ENCODE measurements around the gene GSTO2.

GSTO2 gene

DNA sequence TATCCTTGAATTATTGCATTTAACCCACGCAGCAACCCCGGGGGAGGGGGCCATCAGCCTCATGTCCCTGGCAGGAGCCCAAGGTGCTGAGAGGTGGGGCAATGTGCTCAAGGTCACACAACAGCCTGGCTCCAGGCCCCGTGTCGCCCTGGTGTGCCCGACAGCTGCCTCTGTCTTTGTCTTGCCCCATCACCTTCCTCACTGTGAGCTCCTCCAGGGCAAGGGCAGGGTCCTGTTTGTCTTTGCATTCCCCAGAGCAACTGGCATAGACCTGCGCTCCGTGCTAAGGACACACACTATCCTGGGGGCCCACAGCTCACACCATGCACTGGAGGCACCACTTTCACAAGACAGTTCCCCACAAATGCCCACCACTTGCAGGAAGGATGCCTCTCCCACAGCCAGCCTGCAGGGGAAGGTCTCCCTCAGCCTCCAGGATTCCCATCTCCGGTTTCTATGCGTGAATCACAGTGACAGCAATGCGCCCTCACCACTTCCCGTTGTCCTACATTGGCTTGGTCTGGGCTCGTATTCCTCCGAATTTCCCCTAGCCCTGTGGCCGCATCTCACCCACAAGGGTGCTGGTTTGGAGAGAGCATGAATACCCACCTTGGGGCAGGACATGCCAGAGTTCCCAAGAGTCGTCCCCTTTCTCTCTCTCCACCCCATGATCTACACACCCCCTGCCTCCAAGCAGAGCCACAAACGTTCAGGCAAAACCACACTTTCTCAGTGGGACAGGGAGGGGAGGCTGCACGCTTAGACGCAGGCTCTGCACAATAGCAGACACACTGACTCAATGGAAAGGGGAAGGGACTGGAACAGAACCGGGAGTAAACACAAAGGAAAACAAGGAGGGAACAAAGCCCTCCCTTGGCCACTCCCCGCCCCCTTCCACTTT, 59.0 kb downstream of the GSTO2 start:
- DNase-seq, result no peak

DNA sequence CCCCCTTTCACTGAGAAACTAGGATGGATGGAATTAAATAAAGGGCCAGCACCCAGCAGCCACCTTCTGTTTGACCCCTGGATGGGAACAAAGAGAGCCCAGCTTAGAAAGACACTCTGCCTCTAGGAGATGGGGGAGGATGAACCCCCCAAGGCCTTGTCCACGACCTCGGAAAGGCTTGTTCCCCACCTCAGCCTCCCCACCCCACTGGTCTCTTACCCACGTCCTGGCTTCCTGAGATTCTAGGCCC, 59.6 kb downstream of the GSTO2 start:
- DNase-seq, result no peak

DNA sequence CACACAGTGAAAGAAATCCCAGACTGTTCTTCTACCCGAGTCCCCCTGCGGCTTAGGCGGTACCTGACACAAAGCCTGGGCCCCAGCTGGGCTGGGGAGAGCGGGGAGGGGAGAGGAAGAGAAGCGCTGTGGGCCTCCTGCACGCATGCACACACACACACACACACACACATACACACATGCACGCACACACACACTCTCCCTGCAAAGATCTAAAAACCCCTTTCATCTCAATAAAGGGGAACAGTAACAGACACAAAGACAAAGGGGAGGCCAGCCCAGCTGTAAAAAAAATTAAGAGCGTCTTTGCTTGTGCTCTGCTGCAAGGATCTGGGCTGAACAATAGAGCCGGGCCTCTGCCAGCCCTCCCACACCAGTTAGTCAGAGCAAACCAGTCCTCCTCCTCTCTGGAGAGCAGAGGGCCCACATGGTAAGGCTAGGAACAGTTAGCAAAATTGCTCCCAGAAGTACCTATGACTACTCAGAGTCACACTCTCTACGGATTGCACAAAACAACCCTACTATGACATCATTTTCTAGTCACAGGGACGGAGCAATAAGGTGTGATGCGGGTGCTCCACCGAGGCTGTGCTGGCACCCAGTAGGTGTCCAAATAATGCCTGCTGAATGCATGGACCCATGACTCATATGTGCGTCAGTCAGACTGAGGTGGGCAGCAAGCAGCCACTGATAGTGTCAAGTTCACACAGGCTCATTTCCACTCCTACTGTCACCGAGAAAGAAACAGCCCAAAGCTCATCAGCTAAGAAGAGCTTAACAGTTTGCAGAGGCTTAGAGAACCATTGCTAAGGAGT, 60.1 kb downstream of the GSTO2 start:
- peak; percentile 45 for DNase-seq

DNA sequence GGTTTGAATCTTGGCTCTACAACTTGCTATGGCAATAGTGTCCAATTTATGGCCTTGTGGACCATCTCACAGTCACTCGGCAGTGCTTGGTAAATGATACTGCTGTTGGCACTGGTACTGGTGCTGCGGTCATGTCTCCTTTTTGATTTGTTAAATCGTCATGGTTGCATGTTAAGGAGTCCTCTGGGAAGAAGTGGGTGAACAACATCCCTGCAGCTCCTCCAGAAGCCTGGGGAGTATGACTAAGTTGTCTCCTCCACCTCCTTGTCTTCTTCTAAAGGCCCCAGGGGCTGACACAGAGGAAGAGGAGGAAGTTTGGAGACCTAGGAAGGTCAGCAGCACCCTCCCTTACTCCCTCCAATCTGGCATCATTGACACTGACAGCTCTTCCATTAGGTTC, 60.8 kb downstream of the GSTO2 start:
- no peak for DNase-seq

DNA sequence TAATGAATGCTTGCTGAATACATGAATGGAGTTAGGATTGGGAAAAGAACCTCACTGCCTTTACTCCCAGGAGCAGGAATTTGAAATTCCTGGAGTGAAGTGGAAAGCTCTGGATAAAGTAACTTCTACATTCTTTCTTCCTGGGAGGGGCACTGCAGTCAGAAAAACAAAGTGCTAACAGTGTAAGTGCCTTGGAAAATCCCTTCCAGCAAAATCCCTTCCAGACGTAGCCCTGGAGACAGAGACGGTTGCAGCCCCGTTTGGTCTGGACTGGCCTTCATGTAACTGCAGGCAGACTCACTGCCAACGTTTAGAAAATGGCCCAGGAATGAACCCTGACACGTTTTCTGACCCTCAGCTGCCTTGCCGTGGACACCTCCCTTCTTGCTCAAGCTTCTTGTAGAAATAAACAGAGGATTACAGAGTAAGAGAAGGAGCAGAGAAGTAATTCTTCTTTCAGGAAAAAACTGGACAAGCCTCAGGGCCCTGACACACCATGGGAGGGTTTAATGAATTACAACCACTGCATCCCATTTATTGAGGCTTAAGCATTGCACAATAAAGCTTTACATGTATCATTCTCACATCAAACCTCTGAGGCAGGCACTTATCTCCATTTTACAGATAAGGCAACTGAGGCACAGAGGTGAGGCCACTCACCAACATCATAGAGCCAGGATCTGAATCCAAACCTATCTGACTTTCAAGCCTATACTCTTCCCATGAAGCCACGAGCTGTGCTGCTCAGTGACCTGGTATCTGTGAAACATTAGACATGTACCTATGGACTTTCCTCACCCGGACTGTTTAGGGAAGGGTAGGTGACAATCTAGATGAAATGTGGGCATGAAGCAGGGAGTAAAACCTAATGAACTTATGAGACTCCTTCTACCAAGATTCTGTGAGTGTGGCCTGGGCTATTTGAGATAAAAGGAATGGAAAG, 61.5 kb downstream of the GSTO2 start:
- no peak for DNase-seq

DNA sequence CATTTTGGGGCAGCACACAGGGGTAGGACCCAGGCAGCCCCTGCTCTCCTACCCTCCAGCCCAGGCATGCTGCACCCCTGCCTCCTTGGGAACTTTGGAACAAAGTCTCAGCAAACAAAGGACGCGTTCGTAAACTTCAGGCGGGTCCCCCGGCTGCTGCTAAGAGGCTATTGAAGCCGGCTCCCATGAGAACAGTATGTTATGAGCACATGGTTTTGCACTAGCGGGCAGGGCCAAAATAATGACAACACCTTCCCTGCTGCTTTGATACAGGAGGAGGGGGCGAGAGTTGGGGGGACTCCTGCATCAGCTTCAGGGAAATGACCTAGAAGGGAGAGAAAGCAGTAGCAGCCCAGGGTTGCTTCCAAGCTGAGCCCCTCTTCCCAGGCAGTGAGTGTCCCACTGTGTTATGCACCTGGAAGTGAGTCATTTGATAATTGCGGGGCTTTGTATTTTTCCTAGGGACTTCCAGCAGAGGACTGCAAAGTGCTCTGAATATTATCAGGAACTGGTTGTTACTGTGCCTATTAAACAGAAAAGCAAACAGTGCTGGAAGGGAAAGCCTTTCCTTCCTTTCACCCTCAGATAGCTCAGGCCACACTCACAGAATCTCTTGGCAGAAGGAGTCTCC, 62.3 kb downstream of the GSTO2 start:
- DNase-seq, result no peak

DNA sequence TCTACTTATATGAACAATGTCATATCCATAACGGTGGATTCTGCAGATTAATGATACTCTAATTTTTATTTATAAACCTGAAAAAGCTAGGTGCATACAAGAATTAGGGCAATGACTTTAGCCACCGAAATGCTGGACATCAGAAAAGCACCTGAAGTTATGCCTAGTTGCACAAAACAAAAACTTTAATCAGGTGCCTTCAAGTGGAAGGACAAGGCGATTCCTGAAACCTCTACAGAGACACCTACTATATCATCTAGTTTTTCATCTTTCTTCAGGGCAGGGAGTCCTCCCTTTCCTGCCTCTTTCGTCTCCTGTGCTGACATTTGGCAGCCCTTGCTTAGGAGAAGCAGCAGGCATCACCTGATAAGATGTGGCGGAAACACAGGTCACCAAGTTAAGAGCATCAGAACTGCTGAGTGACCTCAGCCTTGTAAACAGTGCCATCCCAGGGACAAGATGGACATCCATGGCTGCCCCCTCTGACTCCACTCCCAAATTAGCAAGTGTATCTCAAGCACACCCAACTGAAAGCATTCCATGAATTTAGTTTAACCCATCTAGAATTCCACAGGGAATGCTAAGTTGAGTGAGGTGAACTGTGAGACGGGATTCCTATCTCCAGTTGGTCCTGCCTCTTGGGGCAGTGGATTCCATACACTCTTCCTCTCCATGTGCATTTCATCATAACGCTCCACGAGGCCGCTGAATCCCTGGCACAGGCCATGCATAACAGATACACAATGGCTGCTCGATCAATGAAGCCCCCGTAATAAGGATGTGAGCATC, 63.5 kb downstream of the GSTO2 start:
- DNase-seq, result no peak

DNA sequence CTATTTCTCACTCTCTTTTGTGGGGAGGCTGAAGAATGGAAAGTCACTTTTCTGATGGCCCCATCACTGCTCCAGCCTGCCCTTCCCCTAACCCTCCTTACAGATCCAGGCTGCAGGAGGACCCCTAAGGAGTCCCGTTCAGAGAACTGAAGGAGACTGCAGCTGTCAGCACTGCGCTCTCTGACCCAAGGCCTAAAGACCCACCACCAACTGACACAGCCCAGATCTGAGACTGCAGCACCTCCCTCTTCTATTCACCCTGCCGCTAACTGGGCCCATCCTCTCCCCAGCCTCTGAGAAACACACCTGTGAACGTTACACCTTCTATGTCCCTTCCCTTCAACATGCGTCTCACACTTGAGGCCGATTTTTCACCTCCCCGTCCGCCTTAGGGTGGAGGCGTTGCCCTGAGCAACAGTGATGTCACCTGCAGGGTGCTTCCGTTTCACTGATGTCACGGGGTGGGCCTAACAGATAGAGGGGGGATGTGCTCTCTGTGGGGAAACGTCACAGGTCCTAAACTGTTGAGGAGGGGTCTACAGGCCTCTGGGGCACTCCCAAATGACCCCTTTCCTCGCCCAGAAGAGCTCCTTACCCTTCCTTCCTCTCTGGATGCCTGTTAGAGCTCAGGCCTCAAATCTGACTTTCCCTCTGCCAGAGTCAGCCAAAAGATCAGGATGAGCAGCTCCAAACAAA, 64.2 kb downstream of the GSTO2 start:
- peak; percentile 59 for DNase-seq

DNA sequence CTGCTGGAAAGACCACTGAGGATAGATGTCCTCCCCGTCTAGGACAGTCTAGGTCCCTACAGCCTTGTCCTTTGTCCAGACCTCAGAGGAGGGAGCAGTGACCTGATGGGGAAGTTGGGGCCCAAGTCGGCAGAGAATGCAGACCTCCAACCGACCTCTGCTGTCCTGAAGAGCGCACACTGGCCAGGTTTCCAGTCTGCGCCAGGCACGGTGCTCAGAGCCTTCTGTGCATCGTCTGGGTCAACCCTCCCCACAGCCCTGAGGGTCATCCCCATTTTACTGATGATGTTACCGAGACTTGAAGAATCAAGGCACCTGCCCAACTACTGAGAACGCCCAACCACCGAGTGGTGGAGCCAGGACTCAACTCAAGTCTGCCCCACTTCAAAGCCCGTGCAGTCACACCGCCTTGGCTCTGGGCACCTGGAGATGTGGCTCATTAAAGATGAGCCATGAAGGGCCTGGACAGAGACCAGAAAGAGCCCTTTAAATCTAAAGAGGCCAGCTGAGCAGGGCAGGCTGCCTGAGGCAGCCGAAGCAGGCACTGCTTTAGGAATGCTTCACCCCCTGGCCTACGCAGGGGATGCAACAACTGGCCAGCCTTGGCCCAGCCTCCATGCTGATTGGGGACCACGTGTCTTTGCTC, 64.9 kb downstream of the GSTO2 start:
- DNase-seq, result no peak

DNA sequence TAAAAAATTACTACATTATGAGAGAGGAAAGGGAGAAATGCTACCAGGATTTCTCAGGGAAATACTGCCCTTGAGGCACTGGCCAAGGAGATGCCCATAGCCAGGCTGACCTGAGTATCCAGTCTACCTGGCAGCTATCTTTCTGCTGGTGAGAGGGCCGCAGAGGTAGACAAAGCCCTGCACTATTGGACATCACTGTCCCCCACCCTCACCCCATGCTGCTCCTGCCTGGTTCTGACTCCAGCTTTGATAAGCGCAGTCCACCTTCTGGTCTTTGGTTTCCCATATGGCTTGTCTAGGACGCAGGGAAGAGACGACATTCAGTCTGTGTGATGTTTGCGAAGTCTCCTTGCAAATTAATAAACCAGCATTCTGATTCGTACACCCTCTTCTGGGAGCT, 65.6 kb downstream of the GSTO2 start:
- no peak for DNase-seq

DNA sequence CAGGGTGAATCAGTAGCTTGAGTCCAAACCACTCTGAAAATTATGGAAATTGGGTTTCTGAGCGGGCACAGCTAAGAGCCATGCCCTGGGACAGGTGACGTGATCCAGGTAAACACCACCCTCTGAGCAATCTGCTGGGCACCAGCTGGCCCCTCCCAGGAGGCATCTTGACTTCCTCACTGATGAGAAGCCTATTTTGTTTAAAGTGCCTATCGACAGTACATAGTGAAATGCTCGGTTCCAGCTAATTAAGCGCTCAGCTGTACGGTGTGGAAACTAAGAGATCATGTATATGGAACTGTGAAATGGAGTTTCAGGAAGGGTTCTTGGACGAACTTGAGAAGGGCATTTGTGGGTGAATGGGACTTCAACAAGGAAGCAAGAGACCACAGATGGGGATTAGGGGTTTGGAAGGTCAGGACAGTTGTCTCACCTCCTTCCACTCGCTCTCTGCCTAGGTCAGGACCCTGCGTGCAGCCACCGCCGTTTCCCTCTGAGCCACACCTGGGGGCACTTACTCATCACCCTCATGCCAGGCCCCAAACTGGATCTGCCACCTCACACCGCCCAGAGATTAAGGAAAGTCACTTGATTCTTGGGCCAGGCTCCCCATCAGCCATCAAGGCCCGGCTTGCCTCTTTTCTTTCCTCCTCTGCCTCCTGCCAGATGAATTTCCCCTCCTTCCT, 66.1 kb downstream of the GSTO2 start:
- no peak for DNase-seq

DNA sequence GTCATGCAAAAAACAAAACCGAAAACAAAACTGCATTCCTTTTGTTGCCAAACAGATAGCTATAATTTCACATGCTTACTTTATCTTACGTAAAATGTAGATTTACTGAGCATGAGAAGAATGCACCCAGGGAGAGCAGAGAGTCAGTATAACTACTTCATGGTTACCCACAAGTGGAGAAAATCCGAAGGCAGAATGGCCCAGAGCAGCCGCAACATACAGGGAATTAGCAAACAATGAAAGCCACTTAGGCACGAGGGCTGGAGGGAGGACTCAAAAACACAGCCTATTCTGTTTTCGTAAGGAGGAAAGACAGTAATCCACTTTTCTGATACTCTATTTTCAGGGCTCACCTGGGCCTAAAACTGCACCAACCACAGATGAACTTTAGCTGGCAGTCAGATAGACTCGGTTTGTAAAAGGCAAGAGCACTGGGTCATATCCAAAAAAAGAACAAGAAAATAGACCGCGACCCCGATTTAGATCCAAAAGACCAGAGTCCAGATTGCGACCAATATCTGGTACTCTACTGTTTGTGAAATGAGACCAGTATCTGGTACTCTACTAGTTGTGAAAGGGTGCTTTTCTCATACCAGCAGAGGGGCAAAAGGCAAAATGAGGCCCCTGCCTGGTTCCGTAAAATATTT, 68.0 kb downstream of the GSTO2 start:
- no peak for DNase-seq

DNA sequence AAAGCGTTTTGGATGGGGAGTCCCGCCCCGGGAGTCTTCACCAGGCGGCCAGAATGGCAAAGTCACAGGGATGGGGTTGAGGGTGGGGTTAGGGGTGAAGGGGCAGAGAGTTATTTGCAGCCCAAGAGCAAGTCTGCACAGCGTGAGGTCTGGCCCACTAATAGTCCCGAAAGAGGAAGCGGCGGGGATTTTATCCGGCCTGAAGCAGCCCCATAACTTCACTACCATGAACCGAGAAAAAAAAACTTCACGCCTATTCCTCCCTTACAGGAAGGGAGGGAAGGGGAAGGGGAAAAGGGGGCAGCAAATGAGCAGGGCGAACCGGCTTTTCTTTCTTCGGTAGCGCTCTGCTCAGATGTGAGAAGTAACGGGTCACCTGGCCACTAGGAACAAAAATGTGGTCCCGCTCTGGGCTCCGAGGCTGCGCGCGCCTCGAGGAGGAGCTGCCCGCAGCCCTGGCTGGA, 68.6 kb downstream of the GSTO2 start:
- no peak for DNase-seq

DNA sequence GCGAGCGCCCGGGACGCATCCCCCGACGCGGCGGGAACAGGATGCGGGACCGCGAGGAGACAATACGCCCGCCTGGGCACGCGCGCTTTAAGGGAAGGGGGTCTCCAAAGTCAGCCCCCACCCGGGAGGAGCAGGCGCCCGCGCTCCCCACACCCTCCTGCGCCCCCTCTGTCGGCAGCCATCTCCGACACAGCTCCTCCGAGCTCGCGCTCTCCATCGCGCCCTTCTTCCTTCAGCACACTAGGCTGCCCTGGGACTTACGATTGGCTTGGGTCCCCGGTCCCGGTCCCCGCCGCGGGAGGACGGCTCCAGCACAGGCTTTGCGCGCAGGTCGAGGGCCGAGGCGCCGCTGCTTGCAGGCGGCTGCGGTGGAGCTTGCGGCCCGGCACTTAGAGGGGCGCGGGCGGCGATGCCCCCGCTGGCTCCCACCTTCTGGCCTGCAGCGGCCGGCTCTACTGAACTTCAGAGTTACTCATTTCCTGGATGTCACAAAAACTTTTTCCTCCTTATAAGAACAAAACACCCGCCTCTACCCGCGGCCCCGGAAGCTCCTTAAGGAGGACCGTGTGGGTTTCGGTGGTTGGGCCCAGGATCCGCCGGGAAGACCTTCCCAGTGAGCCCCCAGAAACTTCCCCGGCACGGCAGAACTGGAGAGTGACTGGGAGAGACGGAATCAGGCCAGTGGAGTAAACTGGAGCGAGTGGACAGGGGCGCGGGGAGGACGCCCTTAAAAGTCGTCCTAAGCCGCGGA, 69.2 kb downstream of the GSTO2 start, which contains the start of gene ITPRIP:
TSS of gene ITPRIP (minus strand) at position 481 of the 751 bp plus-strand sequence. CDS start 22,414 bp downstream, outside the sequence.
- peak; percentile 59 for DNase-seq

DNA sequence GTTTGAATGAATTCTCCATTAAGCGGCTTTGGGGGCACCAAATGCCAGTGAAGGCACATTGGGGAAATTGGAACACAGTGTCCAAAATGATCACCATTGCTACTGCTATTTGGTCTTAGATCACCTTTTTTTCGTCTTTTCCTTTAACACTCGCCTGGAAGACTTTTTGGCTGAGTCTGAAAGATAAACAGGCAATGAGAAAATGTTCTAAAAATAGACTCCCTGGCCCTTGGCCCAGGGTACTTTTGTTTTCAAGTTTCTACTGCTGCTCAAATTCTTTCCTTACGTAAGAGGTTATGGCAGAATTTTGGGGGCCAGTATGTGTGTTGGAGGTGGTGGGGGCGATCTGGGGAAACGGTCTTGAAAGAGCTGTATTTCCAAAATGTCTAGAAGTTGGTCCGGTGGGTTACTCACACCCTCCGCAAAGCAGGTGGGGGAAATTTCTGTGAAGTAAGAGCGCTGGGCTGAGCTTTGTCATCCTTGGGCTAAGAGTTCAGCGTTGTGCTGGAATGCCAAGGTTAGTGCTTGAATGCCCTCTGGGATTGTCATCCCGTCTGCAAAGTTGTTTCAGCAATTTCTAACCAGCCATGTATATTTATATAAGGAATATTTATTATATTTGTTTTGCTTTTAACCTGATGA, 70.6 kb downstream of the GSTO2 start:
- DNase-seq, result no peak

DNA sequence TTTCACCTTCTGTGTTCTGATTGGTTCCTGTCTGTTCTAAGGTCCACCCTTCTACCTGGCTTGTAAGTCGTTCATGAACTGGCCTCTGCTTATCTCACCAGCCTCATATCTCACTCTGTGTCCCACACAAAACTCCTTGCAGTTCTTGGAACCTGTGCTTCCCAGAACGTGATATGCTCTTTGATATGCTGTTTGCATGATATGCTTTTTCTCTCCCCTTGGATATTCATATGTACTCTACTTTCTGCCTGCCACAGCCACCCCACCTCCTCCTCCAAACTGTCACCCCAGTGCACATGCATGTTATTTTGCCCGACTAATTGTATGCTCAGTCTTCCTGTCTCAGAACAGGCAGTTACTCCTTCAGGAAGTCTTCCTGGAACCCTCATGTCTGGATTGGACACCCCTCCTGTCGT, 71.1 kb downstream of the GSTO2 start:
- DNase-seq, result no peak

DNA sequence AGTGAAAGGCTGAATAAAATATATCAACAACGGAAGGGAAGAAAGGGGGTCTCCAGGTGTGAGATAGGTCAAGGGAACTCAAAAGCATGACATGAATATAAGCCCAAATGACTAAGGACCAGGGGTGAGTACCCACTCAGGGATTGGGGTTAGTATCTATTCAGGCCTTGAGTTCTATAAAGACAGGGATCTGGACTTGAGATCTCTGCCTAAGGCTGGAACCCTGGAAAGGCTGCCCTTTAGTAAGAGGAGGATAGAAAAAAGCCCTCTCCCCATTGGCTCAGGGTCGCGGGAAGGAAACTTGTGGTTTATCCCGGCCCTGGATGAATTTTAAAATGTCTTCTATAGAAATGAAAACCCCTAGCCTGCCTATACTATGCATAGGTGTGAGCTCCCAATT, 71.7 kb downstream of the GSTO2 start:
- no peak for DNase-seq

DNA sequence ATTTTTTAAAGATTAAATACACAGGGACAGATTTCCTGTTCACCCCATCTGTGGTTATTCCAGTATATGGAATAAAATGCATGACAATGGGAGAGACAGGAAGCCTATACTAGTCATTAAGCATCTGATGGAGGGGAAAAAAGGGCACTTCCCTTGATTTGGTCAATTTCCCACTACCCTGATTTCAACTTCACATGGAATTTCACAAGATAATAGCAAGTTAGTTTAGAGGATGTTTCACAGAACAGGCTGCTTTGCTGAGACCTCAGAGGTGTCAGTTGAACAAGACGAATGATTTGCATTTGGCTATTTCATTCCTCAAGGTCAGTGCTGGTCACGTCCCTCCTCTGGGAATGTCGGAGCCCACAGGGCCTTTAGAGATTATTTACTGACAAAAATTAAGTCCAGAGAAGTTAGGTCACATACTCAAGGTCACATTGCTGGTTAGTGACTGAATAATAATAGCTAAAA, 74.0 kb downstream of the GSTO2 start:
- no peak for DNase-seq
